Bladder microvascular endothelial cell (primary cell): ENCODE results near the gene SULT1C4. TPM values are rescaled to one million over a fixed set of nuclear protein-coding genes. Genes with fewer than 3 reads are reported as not detected.

ENCODE experiments used
- total RNA-seq: library from RNA; depleted of rRNA; stranded (reverse); fragments of >200 nt; gene quantifications from 2 replicates; pipeline ENCODE4 v1.2.3, GENCODE V29; 2014

The SULT1C4 gene
- 7.6 and 82.8 TPM in 2 replicates for total RNA-seq

GRCh38 chr2:108377815-108378630, at the start of gene SULT1C4:
SULT1C4 (plus strand) TSS chr2:108377954; CDS start chr2:108378338, 384 bp downstream.

Other genes starting within 250 kb of the SULT1C4 start
- not detected in 2 replicates for gene SULT1C3, start 138.0 kb upstream of the SULT1C4 start, total RNA-seq
- not detected in 2 replicates for gene SULT1C2, start 89.1 kb upstream of the SULT1C4 start, total RNA-seq
- 13.4 and 24.1 TPM in 2 replicates for gene GCC2, start 71.3 kb downstream of the SULT1C4 start, total RNA-seq
- 103 and 250 TPM in 2 replicates for gene LIMS1, start 156.5 kb downstream of the SULT1C4 start, total RNA-seq